H1 (cell line): ENCODE data around the gene UBE3C.

Source experiments
- CHD2 ChIP-seq: IDR thresholded peaks from 2 replicates; pipeline ENCODE4 v1.6.1; 2012; ENCODE audit warnings: low read length, improper control_type of control experiment
- CTCF ChIP-seq, 3 experiments: IDR thresholded peaks; 1 replicate in 2 of 3; 2 replicates in 1 of 3; pipeline versions ENCODE4 v1.5.1 to v1.6.1; 2011; ENCODE audit warnings: low read length in 3 of 3, mild to moderate bottlenecking in 3 of 3, inconsistent platforms in 2 of 3, low read depth in 1 of 3, moderate library complexity in 1 of 3; ENCODE audit not compliant: insufficient read depth in 1 of 3; ENCODE audit errors: control extremely low read depth in 1 of 3
- FOSL1 ChIP-seq: IDR thresholded peaks from 2 replicates; pipeline ENCODE4 v1.6.1; 2011; ENCODE audit warnings: mild to moderate bottlenecking, low read depth, low read length, moderate library complexity; ENCODE audit not compliant: insufficient read depth
- JUN ChIP-seq: IDR thresholded peaks from 2 replicates; pipeline ENCODE4 v1.6.1; 2011; ENCODE audit warnings: low read depth, mild to moderate bottlenecking, improper control_type of control experiment, low read length
- PHF8 ChIP-seq: fragments of 200-600 bp; sonication (generic); conservative IDR thresholded peaks from 2 replicates; pipeline ENCODE4 v1.7.1; 2012; ENCODE audit warnings: low read depth, mild to moderate bottlenecking, inconsistent platforms, low read length, moderate library complexity
- POLR2A ChIP-seq, 2 experiments: IDR thresholded peaks; 1 replicate in 1 of 2; 2 replicates in 1 of 2; pipeline ENCODE4 v1.6.1; 2011; ENCODE audit warnings: low read depth in 2 of 2, low read length in 2 of 2, mild to moderate bottlenecking in 2 of 2; ENCODE audit errors: control extremely low read depth in 1 of 2
- SIN3A ChIP-seq, 2 experiments: IDR thresholded peaks in 1 of 2; conservative IDR thresholded peaks in 1 of 2; 2 replicates each; pipeline ENCODE4 v1.6.1; 2011 to 2012; ENCODE audit warnings: low read length in 2 of 2, improper control_type of control experiment in 1 of 2, low read depth in 1 of 2, mild to moderate bottlenecking in 1 of 2
- YY1 ChIP-seq: IDR thresholded peaks from 2 replicates; pipeline ENCODE4 v1.6.1; 2011; ENCODE audit warnings: low read depth, mild to moderate bottlenecking, low read length

GRCh38 chr7:157248659-157249058, 109.9 kb downstream of the UBE3C start:
- TF ChIP-seq FOSL1 (no peak), POLR2A (IDR thresholded peaks at IDR 0.05; ENCODE audit: control extremely low read depth in 1 of 2, low read depth in 2 of 2, low read length in 2 of 2) (no peak), CTCF (IDR thresholded peaks at IDR 0.05; ENCODE audit: control extremely low read depth in 1 of 3, insufficient read depth in 1 of 3, low read depth in 1 of 3, low read length in 3 of 3) (no peak), SIN3A (conservative IDR thresholded peaks at IDR 0.05 in 1 of 2, IDR thresholded peaks at IDR 0.05 in 1 of 2; ENCODE audit: low read depth in 1 of 2, low read length in 2 of 2) (no peak), YY1 (no peak), PHF8 (no peak), CHD2 (no peak), JUN (no peak)
